ENCODE measurements around the gene ZBTB7C.

The ZBTB7C gene

DNA sequence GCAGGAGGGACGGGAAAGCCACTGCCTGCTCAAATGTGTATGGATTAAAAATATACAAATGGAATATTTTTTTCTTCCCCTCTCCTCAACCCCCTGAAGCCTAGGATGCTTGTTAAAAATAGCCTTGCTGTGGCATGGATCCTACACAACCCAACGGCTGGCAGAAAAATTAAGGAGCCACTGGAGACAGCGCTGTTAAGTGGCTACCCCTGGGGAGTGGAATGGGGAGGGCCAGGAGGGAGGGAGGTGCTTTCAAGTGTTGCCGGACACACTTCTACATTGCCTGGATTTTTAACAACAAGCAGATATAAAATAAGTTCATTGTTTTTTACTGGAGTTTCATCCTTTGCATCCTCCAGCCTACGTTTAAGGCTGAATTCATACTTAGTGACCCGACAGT lies 66.6 kb downstream of the ZBTB7C start:
- H3K4me3 ChIP-seq (ENCODE audit: low read depth in 1 of 2, low read length in 2 of 2): no peak overlapping the region
- ATAC-seq (ENCODE audit: insufficient read depth, low read depth) (no peak), DNase-seq (no peak)
- no peaks in the 10 kb centered on the region for H4K20me1 ChIP-seq (ENCODE audit: insufficient read depth, low read length)
- peaks cover 35% of the 10 kb centered on the region for H3K27me3 ChIP-seq (ENCODE audit: insufficient read depth, low read length, poor library complexity)
- TF ChIP-seq EZH2 (IDR thresholded peaks at IDR 0.05; ENCODE audit: borderline replicate concordance, low read depth, low read length, severe bottlenecking): no peak
- TF ChIP-seq, protein P1, sequence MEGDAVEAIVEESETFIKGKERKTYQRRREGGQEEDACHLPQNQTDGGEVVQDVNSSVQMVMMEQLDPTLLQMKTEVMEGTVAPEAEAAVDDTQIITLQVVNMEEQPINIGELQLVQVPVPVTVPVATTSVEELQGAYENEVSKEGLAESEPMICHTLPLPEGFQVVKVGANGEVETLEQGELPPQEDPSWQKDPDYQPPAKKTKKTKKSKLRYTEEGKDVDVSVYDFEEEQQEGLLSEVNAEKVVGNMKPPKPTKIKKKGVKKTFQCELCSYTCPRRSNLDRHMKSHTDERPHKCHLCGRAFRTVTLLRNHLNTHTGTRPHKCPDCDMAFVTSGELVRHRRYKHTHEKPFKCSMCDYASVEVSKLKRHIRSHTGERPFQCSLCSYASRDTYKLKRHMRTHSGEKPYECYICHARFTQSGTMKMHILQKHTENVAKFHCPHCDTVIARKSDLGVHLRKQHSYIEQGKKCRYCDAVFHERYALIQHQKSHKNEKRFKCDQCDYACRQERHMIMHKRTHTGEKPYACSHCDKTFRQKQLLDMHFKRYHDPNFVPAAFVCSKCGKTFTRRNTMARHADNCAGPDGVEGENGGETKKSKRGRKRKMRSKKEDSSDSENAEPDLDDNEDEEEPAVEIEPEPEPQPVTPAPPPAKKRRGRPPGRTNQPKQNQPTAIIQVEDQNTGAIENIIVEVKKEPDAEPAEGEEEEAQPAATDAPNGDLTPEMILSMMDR (IDR thresholded peaks at IDR 0.05; ENCODE audit: borderline replicate concordance, extremely low read depth, low read length, poor library complexity, severe bottlenecking): no peak
- no peak overlapping the region for H3K27ac ChIP-seq (ENCODE audit: low read length)
- H3K79me2 ChIP-seq (ENCODE audit: insufficient read depth, low read length): no peaks in the 10 kb centered on the region
- H3K4me2 ChIP-seq (ENCODE audit: insufficient read depth, low read length): no peak overlapping the region
- H3K9me3 ChIP-seq (ENCODE audit: insufficient read depth, low read length, severe bottlenecking): no peaks in the 10 kb centered on the region
- H2AFZ ChIP-seq (ENCODE audit: low read depth, low read length): no peak overlapping the region
- no peak overlapping the region for H3K9ac ChIP-seq (ENCODE audit: low read depth, low read length)
- no peaks in the 10 kb centered on the region for H3K36me3 ChIP-seq (ENCODE audit: insufficient read depth, low read length)
- no peaks in the 10 kb centered on the region for H3K4me1 ChIP-seq (ENCODE audit: insufficient read depth, low read length)

DNA sequence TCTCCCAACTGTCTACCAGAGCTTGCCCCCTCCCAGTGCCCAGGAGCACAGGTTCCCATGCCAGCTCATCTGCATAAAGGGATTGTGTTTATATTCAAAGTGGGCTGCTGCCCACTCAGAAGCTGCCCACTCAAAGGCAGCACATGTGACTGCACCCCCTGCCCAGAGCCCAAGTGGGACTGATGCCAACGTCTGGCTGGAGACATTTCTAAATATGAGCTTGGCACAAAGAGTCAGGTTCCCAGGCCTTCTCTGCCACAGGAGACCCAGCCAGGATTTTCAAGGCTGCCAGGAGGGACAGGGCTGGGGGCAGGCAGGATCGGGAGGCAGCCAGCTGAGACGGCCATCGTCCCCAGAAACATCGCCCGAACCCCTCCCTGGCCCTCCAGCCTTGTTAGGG lies 67.1 kb downstream of the ZBTB7C start:
- Histone ChIP-seq H3K27ac (ENCODE audit: low read length) (no peak overlapping the region), H2AFZ (ENCODE audit: low read depth, low read length) (no peak overlapping the region), H3K36me3 (ENCODE audit: insufficient read depth, low read length) (no peaks in the 10 kb centered on the region), H3K27me3 (ENCODE audit: insufficient read depth, low read length, poor library complexity) (peaks cover 35% of the 10 kb centered on the region), H3K4me1 (ENCODE audit: insufficient read depth, low read length) (no peaks in the 10 kb centered on the region), H4K20me1 (ENCODE audit: insufficient read depth, low read length) (no peaks in the 10 kb centered on the region), H3K4me3 (ENCODE audit: low read depth in 1 of 2, low read length in 2 of 2) (no peak overlapping the region), H3K9me3 (ENCODE audit: insufficient read depth, low read length, severe bottlenecking) (no peaks in the 10 kb centered on the region), H3K9ac (ENCODE audit: low read depth, low read length) (no peak overlapping the region), H3K79me2 (ENCODE audit: insufficient read depth, low read length) (no peaks in the 10 kb centered on the region), H3K4me2 (ENCODE audit: insufficient read depth, low read length) (no peak overlapping the region)
- DNase-seq: no peak
- no peak for TF ChIP-seq EZH2 (IDR thresholded peaks at IDR 0.05; ENCODE audit: borderline replicate concordance, low read depth, low read length, severe bottlenecking)
- TF ChIP-seq, protein P1 (IDR thresholded peaks at IDR 0.05; ENCODE audit: borderline replicate concordance, extremely low read depth, low read length, poor library complexity, severe bottlenecking): no peak
- ATAC-seq (ENCODE audit: insufficient read depth, low read depth): no peak

DNA sequence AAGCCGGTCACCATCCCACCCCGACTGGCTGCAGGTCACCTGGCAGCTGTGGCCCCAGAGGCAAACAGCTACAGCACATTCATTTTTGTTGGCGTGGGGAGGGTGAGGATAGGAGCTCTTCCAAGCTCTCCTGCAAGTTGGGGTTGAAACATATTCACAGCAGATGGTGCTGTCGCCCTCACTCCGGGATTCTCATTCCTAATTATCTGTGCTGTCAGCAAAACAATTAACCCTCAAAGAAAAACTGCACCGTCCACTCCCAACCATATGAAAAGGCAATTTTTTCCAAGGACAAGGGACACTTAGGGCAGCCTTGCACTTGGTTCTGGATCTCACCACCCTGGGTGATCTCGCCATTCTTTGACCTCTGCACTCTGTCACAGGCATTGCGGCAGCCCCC lies 68.6 kb downstream of the ZBTB7C start:
- DNase-seq (no peak), ATAC-seq (ENCODE audit: insufficient read depth, low read depth) (no peak)
- TF ChIP-seq, protein P1 (IDR thresholded peaks at IDR 0.05; ENCODE audit: borderline replicate concordance, extremely low read depth, low read length, poor library complexity, severe bottlenecking): no peak
- Histone ChIP-seq H4K20me1 (ENCODE audit: insufficient read depth, low read length) (no peaks in the 10 kb centered on the region), H3K27ac (ENCODE audit: low read length) (no peak overlapping the region), H3K9ac (ENCODE audit: low read depth, low read length) (no peak overlapping the region), H3K36me3 (ENCODE audit: insufficient read depth, low read length) (no peaks in the 10 kb centered on the region), H3K79me2 (ENCODE audit: insufficient read depth, low read length) (no peaks in the 10 kb centered on the region), H3K4me1 (ENCODE audit: insufficient read depth, low read length) (no peaks in the 10 kb centered on the region), H3K9me3 (ENCODE audit: insufficient read depth, low read length, severe bottlenecking) (no peaks in the 10 kb centered on the region), H2AFZ (ENCODE audit: low read depth, low read length) (no peak overlapping the region), H3K4me2 (ENCODE audit: insufficient read depth, low read length) (no peak overlapping the region), H3K27me3 (ENCODE audit: insufficient read depth, low read length, poor library complexity) (peaks cover 33% of the 10 kb centered on the region), H3K4me3 (ENCODE audit: low read depth in 1 of 2, low read length in 2 of 2) (no peak overlapping the region)

DNA sequence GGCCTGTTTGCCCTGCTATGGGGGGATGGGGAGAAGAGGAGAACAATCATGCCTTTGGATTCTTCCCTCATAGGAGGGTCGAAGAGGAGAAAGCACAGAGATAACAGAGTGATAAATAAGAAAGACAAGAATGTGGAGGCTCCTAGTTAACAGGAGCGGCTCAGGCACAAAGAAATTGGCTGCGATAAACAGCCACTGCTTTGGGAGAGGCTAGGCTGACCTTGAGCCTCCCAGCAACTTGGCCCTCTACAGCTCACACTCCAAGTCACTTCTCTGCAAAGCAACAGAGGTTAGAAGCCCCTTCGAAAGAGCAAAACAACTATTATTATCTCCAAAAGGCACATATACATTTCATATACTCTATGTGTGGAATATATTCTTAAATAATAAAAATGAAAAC lies 69.5 kb downstream of the ZBTB7C start:
- H3K27me3 ChIP-seq (ENCODE audit: insufficient read depth, low read length, poor library complexity): peaks cover 31% of the 10 kb centered on the region
- H3K27ac ChIP-seq (ENCODE audit: low read length): no peak overlapping the region
- no peak for TF ChIP-seq EZH2 (IDR thresholded peaks at IDR 0.05; ENCODE audit: borderline replicate concordance, low read depth, low read length, severe bottlenecking)
- no peaks in the 10 kb centered on the region for H3K9me3 ChIP-seq (ENCODE audit: insufficient read depth, low read length, severe bottlenecking)
- H3K4me3 ChIP-seq (ENCODE audit: low read depth in 1 of 2, low read length in 2 of 2): no peak overlapping the region
- H3K79me2 ChIP-seq (ENCODE audit: insufficient read depth, low read length): no peaks in the 10 kb centered on the region
- H3K9ac ChIP-seq (ENCODE audit: low read depth, low read length): no peak overlapping the region
- H3K36me3 ChIP-seq (ENCODE audit: insufficient read depth, low read length): no peaks in the 10 kb centered on the region
- DNase-seq (no peak), ATAC-seq (ENCODE audit: insufficient read depth, low read depth) (no peak)
- no peak overlapping the region for H3K4me2 ChIP-seq (ENCODE audit: insufficient read depth, low read length)
- H2AFZ ChIP-seq (ENCODE audit: low read depth, low read length): no peak overlapping the region
- no peaks in the 10 kb centered on the region for H4K20me1 ChIP-seq (ENCODE audit: insufficient read depth, low read length)
- H3K4me1 ChIP-seq (ENCODE audit: insufficient read depth, low read length): no peaks in the 10 kb centered on the region
